Activated naive CD4-positive, alpha-beta T cell treated with anti-CD3 and anti-CD28 coated beads, Interleukin-2, amount 50 U/mL, for 72 hours (primary cell): ENCODE results near the gene ENC1. TPM values are rescaled to one million over a fixed set of nuclear protein-coding genes. Genes with fewer than 3 reads are reported as not detected.
"Not testable (repeated sequence)": the region's sequence is repeated elsewhere in the genome, so short reads cannot be mapped to it uniquely, and the experiment has no call there.

Experiments used
- ATAC-seq, 2 donors: fragments of 150-1000 bp; cut with Tn5 transposase; 2 replicates each; pipeline ENCODE4 v1.10.0; 2021; ENCODE audit warnings: mild to moderate bottlenecking in 2 of 2, moderate library complexity in 2 of 2
- DNase-seq, 2 donors: peaks; one replicate each; pipeline ENCODE4 v3.0.0; 2021 to 2022; ENCODE audit warnings: low spot score in 2 of 2
- H3K27ac Mint-ChIP-seq, 2 donors: one replicate each; pipeline ENCODE4 v1.8.0; 2022; ENCODE audit warnings: mild to moderate bottlenecking in 2 of 2, mixed read lengths in 2 of 2
- H3K36me3 Mint-ChIP-seq, 2 donors: one replicate each; pipeline ENCODE4 v1.8.0; 2022; ENCODE audit warnings: mixed read lengths in 2 of 2
- H3K9me3 Mint-ChIP-seq, 2 donors: one replicate each; pipeline ENCODE4 v1.8.0; 2022; ENCODE audit warnings: mixed read lengths in 2 of 2
- total RNA-seq, 2 donors: library from RNA; stranded (reverse); gene quantifications; one replicate each; pipeline ENCODE4 v1.2.3, GENCODE V29; 2022

Gene ENC1, protein sequence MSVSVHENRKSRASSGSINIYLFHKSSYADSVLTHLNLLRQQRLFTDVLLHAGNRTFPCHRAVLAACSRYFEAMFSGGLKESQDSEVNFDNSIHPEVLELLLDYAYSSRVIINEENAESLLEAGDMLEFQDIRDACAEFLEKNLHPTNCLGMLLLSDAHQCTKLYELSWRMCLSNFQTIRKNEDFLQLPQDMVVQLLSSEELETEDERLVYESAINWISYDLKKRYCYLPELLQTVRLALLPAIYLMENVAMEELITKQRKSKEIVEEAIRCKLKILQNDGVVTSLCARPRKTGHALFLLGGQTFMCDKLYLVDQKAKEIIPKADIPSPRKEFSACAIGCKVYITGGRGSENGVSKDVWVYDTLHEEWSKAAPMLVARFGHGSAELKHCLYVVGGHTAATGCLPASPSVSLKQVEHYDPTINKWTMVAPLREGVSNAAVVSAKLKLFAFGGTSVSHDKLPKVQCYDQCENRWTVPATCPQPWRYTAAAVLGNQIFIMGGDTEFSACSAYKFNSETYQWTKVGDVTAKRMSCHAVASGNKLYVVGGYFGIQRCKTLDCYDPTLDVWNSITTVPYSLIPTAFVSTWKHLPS
- total RNA-seq, result under 1 TPM; 0.75 to 0.99 TPM

- H3K9me3 Mint-ChIP-seq, result no peaks in the 10 kb centered on the region
- H3K27ac Mint-ChIP-seq, result peak within 1 kb of the TSS; percentile 12 to 49
- ATAC-seq, result peak; percentile 81 to 82
- H3K36me3 Mint-ChIP-seq, result peaks cover 0 to 5% of the 10 kb centered on the region in 2 donors
- DNase-seq, result peak; percentile 73 to 75
Observed at GRCh38 chr5:74640450-74640953, at the start of gene ENC1. Gene ENC1 (minus strand): TSS chr5:74640728. CDS start chr5:74636485, 4,243 bp downstream.

DNA sequence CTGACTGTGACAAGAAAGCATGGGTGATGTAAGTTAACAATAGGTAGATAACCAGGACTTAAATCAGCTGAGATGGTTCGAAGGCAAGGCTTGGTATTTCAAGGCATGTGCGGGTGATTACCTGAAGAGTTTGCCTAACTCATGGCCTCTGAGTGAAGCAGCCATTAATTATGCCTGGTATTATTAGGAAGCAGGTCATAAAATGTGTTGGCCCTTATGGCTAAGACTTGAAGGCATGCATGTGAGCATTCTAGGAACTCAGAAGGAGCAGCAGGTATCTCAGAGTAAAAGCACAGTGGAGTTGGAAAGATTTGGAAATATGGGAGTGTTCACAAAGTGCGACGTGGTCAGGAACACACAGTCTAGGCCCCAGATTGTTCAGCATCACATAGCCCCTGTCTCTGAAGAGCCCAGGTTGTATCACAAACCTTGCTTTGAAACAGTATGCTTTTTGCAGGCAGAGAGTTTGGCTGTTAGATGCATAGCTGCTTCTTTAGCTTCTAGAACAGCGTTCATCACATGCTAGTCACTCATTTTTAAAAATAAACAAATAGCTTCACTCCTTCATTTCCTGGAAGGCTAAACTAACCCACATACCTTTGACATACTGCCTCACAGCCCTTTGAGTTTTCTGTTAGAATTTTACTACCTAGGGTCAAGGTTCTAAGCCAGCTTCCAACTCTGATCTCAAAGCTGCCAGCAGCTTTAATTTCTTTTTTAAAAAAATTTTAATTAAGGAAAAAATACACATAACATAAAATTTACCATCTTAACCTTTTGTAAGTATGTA lies 46.6 kb upstream of the ENC1 start:
- H3K9me3 Mint-ChIP-seq, result no peaks in the 10 kb centered on the region
- H3K27ac Mint-ChIP-seq, result no peak overlapping the region
- ATAC-seq, result no peak
- peaks cover 0 to 8% of the 10 kb centered on the region in 2 donors for H3K36me3 Mint-ChIP-seq
- DNase-seq, result no peak

- no peaks in the 10 kb centered on the region for H3K9me3 Mint-ChIP-seq
Observed at GRCh38 chr5:74685979-74686631, 45.6 kb upstream of the ENC1 start.

GRCh38 chr5:74684900-74685851 lies 44.6 kb upstream of the ENC1 start, which contains the start of gene HEXB:
Gene HEXB (plus strand): TSS chr5:74685233. CDS start chr5:74685261, 28 bp downstream.
- ATAC-seq (peak; percentile 96 to 97), DNase-seq (peak; percentile 88 to 93)
- Mint-ChIP-seq H3K27ac (peak within 1 kb of the TSS; percentile 66 to 76), H3K9me3 (no peaks in the 10 kb centered on the region), H3K36me3 (peaks cover 0 to 8% of the 10 kb centered on the region in 2 donors)

More at GRCh38 chr5:74685979-74686631, 45.6 kb upstream of the ENC1 start:
- no peak for ATAC-seq
- peak overlapping the region; percentile 66 to 76 for H3K27ac Mint-ChIP-seq
- H3K36me3 Mint-ChIP-seq, result peaks cover 0 to 8% of the 10 kb centered on the region in 2 donors
- DNase-seq, result peak in 1 of 2 donors; percentile 4

DNA sequence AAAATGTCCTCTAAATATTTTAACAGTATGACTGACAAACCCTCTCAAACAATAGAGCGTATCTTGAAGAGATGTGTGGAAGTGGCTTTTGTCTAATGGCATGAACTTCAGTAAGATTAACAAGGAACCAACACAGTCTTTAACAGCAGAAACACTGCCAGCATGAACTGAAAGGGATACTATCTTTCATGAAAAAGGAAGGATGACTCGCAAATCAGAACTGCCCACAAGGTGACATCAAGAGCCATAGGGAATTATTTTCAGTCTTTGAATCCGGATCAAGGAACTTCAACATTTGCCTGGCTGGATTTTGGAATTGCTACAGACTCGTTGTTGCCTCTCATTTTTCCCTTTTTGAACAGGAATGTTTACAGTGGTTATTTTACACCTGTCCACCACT lies 39.4 kb upstream of the ENC1 start:
- no peak overlapping the region for H3K27ac Mint-ChIP-seq
- ATAC-seq, result no peak

DNA sequence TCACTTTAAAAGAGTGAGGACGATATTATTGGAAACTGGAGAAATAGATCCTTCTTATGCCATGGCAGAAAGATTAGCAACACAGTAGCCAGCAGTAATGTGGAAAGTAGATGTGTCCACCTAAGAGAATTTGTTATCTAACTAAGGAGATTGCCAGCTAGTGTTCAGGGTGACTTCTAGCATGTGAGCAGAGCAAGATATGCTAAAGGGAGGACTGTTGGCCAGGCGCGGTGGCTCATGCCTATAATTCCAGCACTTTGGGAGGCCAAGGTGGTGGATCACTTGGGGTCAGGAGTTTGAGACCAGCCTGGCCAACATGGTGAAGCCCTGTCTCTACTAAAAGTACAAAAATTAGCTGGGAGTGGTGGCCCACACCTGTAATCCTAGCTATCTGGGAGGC lies 38.8 kb upstream of the ENC1 start:
- not testable (repeated sequence) for H3K9me3 Mint-ChIP-seq, H3K36me3 Mint-ChIP-seq, DNase-seq, H3K27ac Mint-ChIP-seq, ATAC-seq

More for the DNA sequence above, 39.4 kb upstream of the ENC1 start:
- no peak for DNase-seq
- Mint-ChIP-seq H3K36me3 (no peaks in the 10 kb centered on the region), H3K9me3 (no peaks in the 10 kb centered on the region)

GRCh38 chr5:74678123-74678522 lies 37.6 kb upstream of the ENC1 start:
- H3K36me3 Mint-ChIP-seq, H3K9me3 Mint-ChIP-seq, DNase-seq, ATAC-seq, H3K27ac Mint-ChIP-seq: not testable (repeated sequence)

GRCh38 chr5:74676466-74676865 lies 35.9 kb upstream of the ENC1 start:
- ATAC-seq, H3K9me3 Mint-ChIP-seq, H3K36me3 Mint-ChIP-seq, H3K27ac Mint-ChIP-seq, DNase-seq: not testable (repeated sequence)

- H3K36me3 Mint-ChIP-seq, result no peaks in the 10 kb centered on the region
- H3K27ac Mint-ChIP-seq, result no peak overlapping the region
- no peak for ATAC-seq
- DNase-seq, result no peak
- H3K9me3 Mint-ChIP-seq, result no peaks in the 10 kb centered on the region
Observed at GRCh38 chr5:74673011-74673790, 32.7 kb upstream of the ENC1 start.

GRCh38 chr5:74672215-74672877 lies 31.8 kb upstream of the ENC1 start:
- Mint-ChIP-seq H3K9me3 (no peaks in the 10 kb centered on the region), H3K27ac (no peak overlapping the region), H3K36me3 (no peaks in the 10 kb centered on the region)
- DNase-seq, result no peak
- no peak for ATAC-seq

GRCh38 chr5:74670396-74671038 lies 30.0 kb upstream of the ENC1 start:
- DNase-seq (no peak), ATAC-seq (no peak)
- Mint-ChIP-seq H3K27ac (no peak overlapping the region), H3K9me3 (no peaks in the 10 kb centered on the region), H3K36me3 (no peaks in the 10 kb centered on the region)

- H3K9me3 Mint-ChIP-seq, result no peaks in the 10 kb centered on the region
- DNase-seq (no peak), ATAC-seq (no peak)
- H3K27ac Mint-ChIP-seq, result no peak overlapping the region
- no peaks in the 10 kb centered on the region for H3K36me3 Mint-ChIP-seq
Observed at GRCh38 chr5:74669821-74670220, 29.3 kb upstream of the ENC1 start.

GRCh38 chr5:74667396-74667795 lies 26.9 kb upstream of the ENC1 start:
- DNase-seq, result no peak
- Mint-ChIP-seq H3K36me3 (no peaks in the 10 kb centered on the region), H3K27ac (no peak overlapping the region), H3K9me3 (no peaks in the 10 kb centered on the region)
- no peak for ATAC-seq

DNA sequence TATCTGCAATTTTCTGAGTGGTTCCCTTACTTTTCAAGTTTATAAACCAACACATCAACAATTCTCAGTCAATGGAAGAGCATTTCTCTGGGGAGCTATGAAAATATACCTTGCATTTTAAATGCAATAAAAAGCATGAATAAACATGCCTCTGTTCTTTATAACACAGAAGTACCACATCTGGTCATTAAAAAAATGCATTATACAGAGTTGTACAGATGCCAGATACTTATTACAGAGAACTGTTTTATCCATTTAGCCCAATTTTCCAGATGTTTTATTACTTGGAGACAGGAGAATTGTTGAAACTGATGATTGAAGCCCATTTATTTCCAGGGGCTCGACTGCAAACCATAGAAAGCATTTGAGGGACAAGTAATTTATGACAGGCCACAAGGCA lies 25.3 kb upstream of the ENC1 start:
- Mint-ChIP-seq H3K36me3 (no peaks in the 10 kb centered on the region), H3K27ac (no peak overlapping the region), H3K9me3 (no peaks in the 10 kb centered on the region)
- ATAC-seq (no peak), DNase-seq (no peak)
